ENCODE measurements around the gene ZGPAT.
A peak's percentile ranks its signal among the peaks of the same experiment; 100 is the strongest.

ZGPAT gene

GRCh38 chr20:63678667-63679465 lies 29.0 kb upstream of the ZGPAT start:
- DNase-seq (ENCODE audit: low spot score): no peak

DNA sequence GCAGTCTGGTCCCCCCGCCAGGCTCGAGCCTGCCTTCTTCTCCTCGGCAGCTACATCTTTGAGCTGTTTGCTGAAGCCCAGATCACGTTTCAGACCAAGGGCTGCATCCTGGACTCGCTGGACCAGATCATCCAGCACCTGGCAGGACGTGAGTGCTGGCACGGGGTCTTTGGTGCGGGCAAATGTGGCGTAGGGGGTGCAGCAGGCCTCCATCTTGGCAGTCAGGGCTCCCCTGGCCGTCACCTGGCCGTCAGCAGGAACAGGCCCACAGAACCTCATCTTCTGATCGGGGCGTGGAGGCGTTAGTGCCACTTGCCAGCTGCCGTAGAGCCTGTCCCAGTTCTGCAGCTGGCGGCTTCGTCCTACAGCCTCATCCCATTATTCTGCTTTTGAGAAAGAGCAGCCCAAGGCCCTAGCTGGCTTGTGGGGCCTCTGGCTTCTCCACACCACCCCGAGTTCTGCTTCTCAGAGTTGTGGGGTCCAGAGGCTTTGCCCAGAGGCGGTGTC lies 28.0 kb upstream of the ZGPAT start:
- DNase-seq (ENCODE audit: low spot score): no peak

DNA sequence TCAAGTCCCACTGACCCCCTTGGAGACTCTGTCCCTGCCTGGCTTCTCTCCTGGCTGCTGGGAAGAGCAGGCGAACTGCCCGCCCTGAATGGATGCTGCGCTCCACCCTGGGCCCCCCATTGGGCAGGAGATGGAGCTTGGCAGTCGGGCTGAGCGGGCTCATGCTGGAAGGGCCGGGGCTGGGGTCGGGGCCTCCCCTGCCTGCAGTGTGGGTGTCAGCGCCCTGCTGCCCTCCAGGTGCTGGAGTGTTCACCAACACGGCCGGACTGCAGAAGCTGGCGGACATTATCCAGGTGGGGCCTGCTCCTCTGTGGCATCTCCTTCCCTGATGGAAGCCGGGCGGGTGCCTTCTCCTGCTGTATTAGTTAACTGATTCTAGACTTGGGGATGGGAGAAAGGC lies 27.4 kb upstream of the ZGPAT start:
- DNase-seq (ENCODE audit: low spot score): no peak

DNA sequence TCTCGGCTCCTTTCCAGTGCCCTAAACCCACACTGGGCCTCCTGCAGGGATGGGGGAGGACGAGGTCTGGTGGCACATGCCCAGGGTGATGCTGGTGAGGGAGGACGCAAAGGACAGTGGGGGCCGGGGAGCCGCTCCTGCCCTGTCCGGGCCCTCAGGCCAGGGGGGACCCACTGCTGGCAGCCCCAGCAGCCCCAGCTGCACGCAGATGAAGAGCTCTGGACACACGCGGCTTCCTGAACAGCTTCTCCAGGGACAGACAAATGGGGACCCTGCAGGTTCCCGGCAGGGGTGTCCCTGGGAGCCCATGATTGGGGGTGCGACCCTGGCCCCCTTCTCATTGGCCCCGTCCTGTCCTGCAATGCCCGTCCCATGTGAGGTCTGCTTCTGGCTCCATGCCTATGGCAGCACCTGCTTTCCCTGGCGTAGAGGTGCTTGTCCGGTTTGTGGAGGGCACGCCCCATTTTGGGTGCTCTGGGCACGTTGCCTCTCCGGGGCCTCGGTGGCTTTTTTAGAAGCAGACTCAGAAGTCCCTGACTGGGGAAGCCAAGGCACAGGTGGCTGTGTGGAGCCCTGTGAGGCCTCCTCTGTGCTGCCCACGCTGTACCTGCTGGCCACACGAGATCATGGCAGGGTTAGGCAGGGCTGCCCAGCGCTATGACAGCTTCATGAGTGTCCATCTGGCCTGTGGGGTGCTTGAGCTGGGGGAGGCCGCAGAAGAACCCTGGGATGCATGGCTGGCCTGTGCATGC lies 26.8 kb upstream of the ZGPAT start:
- DNase-seq (ENCODE audit: low spot score): no peak

- DNase-seq (ENCODE audit: low spot score): no peak
Observed at GRCh38 chr20:63681609-63682142, 26.2 kb upstream of the ZGPAT start.

DNA sequence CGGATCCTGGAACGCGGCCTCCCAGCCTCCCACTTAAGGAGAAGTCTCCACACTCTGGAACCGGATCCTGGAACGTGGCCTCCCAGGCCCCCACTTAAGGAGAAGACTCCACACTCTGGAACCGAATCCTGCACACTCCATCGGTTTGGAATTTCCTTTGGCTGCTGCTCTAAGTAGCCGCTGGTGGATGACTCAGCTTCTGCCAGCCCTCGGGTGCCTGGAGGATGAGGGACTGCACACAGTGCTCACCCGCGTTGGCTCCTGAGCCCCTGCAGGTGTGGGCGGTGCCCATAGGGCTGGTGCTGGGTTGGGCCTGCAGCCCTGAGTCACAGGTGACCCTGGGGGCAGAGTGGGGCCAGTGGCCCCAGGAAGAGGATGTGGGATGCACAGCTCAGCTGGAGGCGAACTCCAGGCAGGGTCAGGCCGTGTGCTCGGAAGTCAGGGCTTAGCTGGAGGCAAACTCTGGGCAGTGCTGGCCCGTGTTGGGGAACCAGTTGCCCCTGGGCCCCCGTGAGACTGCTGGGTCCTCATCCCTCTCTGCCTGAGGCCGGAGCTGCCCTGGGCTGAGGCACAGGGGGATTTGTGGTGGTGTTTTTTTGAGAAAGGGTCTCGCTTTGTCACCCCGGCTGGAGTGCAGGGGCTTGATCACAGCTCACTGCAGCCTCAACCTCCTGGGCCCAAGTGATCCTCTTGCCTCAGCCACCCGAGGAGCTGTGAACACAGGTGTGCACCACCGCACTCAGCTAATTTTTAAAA lies 25.3 kb upstream of the ZGPAT start:
- peak; percentile 67 for DNase-seq (ENCODE audit: low spot score)

DNA sequence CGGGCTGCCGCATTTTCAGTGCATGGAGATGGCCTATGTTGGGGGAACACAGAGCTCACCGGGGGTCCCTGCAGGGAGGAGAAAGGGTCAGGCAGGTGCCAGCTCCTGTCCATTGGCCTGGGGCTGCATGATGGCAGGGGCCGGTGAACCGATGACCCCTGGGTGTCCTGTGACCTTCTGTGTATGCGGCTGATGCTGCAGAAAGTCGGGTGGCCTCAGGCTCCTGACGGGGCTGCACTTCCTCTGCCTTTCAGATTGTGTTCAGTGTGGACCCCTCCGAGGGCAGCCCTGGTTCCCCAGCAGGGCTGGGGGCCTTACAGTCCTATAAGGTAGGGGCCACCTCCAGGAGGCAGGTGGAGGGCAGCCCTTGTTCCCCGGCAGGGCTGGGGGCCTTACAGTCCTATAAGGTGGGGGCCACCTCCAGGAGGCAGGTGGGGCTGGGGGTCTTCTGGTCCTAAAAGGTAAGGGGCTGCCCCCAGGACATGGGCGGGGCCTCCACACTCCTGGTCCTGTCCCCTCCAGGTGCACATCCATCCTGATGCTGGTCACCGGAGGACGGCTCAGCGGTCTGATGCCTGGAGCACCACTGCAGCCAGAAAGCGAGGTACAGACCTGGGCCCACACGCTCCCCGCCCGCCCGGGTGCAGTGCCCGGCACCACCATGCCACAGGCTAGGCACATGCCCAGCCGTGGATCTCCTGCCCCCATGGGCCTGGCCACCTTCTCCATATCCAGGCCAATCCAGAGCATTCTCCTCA lies 22.4 kb upstream of the ZGPAT start:
- DNase-seq (ENCODE audit: low spot score): no peak

GRCh38 chr20:63686094-63686491 lies 21.7 kb upstream of the ZGPAT start:
- DNase-seq (ENCODE audit: low spot score): no peak

- no peak for DNase-seq (ENCODE audit: low spot score)
Observed at GRCh38 chr20:63686492-63687321, 21.1 kb upstream of the ZGPAT start.

GRCh38 chr20:63687419-63688178 lies 20.2 kb upstream of the ZGPAT start:
- DNase-seq (ENCODE audit: low spot score): no peak

DNA sequence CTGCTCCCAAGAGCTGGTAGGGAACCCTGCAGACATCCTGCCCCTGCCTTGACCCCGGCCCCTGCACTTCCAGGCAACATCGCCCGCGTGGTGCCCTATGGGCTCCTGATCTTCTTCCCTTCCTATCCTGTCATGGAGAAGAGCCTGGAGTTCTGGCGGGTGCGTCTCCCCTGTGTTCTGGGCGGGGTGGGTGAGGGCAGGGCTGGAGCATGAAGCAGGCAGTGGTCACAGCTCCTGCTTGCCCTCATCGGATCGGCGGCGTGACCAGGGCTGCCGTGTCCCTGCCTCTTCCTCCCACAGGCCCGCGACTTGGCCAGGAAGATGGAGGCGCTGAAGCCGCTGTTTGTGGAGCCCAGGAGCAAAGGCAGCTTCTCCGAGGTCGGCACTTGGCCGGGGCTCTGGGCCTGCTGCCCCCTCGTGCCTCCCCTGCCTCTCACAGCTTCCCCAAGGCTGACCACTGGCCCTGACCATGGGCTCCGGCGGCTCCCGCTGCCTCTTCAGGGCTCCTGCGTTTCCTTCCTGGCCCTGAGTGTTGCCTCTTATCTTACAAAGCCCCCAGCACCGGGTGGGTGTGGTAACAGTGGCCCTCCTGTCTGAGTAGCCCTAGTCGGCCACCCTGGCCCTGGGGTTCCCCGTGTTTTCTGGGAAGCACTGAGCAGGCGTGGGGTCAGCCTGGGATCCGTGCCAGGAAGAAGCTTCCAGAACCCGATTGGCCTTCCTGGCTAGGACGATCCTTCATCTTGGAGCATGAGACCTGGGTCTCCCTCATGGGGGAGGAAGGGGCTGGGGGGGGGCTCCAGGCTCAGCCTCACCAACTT lies 19.4 kb upstream of the ZGPAT start:
- no peak for DNase-seq (ENCODE audit: low spot score)

DNA sequence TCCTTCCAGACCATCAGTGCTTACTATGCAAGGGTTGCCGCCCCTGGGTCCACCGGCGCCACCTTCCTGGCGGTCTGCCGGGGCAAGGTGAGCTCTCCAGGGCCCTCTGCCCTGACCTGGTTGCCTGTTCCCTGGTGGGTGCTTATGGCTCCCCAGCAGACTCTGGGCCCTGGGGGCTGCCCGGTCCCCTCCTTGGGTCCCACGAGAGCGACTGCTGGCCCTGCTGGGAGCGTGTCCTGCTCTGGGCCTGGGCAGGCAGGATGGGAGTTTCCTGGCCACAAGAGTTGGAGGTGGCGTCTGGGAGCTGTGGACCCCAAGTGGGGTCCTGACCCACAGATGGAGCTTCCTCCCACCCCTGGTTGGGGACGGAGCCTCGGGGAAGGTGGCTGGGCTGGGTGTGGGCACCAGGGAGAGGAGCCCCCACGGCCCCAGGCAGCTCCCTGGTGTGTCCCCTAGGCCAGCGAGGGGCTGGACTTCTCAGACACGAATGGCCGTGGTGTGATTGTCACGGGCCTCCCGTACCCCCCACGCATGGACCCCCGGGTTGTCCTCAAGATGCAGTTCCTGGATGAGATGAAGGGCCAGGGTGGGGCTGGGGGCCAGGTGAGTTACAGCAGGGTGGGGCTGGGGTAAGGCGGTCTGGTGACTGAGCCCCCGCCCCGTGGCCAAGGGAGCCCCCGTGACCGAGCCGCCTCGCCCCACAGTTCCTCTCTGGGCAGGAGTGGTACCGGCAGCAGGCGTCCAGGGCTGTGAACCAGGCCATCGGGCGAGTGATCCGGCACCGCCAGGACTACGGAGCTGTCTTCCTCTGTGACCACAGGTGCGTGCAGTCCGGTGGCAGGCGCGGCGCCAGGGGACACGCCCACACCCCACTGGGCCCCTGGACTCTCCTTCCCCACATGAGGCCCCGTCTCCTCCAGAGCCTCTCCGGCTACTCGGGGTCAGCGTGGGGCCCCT lies 18.5 kb upstream of the ZGPAT start:
- DNase-seq (ENCODE audit: low spot score): no peak

DNA sequence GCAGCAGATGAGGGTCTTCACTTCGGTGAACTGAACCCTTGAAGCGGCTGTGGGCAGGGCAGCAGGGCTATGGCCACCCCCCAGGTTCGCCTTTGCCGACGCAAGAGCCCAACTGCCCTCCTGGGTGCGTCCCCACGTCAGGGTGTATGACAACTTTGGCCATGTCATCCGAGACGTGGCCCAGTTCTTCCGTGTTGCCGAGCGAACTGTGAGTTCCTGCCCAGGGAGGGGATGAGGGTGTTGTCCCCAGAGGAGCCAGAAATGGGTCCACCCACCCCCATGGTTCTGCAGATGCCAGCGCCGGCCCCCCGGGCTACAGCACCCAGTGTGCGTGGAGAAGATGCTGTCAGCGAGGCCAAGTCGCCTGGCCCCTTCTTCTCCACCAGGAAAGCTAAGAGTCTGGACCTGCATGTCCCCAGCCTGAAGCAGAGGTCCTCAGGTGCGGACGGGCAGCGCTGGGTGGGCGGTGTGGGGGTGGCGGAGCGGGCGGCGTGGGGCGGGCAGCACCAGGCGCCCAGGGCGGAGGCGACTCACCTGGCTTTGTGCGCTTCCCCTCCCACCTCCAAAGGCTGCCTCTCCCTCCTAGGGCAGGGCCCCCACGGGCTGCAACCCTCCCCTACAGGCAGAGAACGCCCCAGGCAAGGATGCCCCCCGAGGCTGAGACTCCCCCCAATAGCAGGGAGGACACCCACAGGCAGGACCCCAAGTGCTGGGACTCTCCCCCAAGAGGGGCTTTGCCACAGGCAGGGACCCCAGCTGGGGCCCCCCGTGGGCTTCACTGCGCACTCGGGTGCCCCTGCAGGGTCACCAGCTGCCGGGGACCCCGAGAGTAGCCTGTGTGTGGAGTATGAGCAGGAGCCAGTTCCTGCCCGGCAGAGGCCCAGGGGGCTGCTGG lies 17.6 kb upstream of the ZGPAT start:
- DNase-seq (ENCODE audit: low spot score): no peak

- no peak for DNase-seq (ENCODE audit: low spot score)
Observed at GRCh38 chr20:63690898-63691710, 16.7 kb upstream of the ZGPAT start.

DNA sequence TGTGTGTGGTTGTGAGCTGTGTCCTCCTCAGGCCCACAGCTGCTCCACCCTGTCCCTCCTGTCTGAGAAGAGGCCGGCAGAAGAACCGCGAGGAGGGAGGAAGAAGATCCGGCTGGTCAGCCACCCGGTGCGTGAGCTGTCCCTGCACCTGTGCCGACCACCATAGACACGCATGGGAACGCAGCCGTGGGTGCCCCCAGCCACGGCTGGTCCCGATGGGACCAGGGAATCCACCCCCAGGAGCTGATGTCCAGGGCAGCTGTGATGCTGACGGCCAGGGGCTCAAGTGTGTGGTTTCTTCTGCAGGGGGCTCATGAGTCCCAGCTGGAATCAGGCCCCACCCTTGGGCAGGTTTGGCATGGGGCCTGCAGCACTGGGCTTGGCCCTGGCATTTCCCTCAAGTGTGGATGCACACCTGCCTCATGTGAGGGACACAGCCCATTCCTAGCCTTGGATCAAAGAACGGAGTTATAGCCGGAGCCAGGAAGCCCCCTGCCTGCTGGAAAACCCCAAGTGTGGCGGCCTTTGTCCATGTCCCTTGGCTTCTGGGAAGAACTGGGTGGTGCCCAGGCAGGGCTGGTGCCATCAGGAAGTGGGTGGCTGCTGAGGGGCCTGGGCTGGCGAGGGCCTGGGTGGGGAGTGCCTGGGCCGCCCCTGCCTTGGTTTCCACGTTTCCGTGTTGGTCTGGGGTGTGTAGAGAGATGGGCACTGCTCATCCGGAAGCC lies 16.0 kb upstream of the ZGPAT start:
- no peak for DNase-seq (ENCODE audit: low spot score)

Measured in LoVo (cell line).